ENCODE results near the gene ST8SIA2.

Gene ST8SIA2

DNA sequence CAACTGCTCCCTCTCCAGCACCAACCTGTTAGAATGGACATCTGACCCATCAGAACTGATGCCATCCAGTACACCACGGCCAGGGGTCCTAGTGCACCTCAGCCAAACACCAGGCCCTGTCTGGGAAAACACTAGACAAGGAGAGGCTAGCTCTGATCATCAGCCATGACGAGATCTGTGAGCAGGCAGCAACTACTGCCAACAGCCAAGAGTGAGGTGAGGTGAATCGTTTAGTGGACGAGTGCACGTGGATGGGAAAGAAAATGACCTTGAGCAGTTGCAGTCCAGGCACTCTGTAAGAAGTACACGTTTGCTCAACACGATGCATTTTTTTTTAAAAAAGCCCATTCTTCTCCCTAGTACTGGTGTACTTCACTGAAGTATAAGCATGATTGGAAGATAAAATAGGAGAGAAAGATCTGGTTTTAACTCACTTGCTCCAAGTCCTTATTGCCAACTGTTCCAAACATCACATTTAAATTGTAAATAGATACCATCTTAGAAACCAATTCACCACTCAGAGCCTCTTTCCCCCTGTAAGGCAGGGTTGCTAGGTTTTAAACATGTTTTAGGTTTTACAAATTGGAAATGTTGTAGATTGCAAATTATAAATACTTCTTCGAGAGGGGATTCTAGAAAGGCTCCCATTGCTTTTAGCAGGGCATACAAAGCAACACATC, 5.7 kb downstream of the ST8SIA2 start:
- DNase-seq (ENCODE audit: low spot score): no peak

DNA sequence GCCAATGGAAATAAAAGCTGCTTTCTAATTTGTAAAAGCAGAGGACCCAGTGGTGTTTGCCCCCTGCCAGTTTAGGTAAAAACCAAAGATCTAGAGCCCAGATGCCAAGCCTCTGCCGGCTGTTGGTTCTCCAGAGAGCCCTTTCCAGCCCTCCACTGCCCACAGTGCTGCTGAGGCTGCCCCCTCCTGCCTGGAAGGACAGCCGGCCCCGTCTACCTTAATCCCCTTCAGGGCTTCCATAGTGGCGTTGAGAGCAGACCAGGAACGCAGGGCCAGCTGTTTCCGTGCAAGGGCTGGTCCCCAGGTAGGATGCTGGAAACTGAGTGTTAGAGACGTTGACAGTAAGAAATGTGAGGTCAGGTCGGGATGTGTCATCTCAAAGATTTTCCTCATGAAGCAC, 6.9 kb downstream of the ST8SIA2 start:
- no peak for DNase-seq (ENCODE audit: low spot score)

DNA sequence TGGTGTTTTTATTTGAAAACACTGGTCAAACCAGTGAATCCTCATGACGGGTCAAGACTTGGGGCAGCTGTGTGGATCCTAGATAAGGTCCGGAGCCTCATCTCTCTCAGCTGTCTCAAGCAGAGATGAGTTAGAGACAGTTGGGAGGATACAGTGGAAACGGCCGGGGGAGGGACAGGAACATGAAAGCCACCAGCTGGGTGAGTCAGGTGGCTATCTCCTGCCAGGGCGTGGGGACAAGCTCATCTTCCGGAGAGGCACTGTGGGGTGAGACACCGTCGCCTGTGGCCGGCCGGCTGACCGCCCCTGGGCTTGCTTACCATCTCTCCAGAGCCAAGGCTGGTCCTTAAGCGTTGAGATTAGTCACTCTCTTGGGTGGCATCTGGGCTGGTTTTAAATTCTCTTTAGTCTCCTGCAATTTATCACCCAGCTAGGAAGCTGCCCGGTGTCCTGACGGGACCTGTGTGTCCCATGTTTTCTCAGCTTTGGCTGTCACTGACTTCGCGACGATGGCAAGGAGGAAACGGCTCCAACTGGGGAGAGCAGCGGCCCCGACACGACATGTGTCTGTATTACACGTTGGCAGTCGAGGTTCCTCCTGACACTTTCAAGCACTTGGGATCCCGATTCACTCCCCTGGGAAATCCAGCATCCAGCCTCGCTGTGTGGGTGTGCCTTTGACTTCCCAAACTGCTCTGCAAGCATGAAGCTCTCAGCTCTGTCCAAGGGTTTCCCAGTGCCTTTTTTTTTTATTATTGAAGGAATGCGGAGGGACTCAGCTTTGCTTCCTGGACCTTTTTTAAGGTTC, 7.5 kb downstream of the ST8SIA2 start:
- DNase-seq (ENCODE audit: low spot score): no peak

DNA sequence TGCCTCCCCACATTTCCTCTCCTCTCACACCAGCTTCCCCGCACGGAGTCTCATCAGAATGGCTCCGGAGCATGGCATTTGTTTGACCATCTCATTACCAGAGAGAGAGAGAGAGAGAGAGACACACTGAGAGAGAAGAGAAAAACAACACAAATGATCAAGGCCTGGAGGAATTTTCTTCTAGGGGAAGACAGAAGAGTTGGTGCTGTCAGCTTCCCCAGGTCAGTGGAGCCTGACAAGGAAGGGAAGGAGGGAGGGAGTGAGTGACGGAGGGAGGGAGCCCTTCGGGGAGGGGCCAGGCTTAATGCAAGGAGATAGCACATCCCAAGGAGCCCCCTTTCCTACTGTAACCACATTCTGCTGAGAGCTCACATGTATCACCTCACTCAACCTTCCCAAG, 9.1 kb downstream of the ST8SIA2 start:
- no peak for DNase-seq (ENCODE audit: low spot score)

DNA sequence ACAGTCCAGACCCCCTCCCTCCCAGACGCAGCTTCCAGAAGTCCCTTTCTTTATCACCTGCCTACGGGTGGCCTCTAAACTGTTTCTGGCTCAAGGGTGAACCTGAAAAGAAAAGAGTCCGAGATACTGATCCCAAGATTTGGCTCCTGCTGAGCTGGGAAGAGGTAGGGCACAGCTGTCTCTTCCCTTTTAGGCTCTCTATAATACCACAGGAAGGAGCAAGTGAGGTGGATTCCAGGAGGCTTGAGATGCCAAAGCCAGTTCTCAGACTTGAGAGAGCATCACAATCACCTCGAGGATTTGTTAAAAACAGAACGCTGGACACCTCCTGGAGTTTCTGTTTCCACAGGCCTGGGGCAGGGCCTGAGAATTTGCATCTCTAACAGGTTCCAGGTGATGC, 12.3 kb downstream of the ST8SIA2 start:
- DNase-seq (ENCODE audit: low spot score): no peak

DNA sequence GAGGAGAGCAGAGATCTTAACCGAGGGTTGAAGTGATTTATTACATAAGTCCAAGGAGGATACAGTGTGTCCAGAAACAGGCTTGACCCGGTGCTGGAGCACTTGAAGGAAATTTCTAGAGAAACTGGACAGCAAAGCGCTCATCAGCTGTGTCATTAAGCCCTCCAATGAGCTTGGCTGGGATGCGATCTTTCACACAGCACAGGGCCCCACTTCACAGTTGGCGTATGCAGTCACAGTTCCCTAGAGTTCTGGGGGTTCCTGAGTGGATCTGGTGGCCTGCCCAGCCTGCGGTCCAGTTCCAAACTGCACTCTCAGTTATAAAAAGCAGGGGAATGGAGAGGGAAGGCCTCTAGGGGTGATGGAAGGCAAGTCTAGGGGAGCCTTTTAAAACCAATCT, 13.6 kb downstream of the ST8SIA2 start:
- no peak for DNase-seq (ENCODE audit: low spot score)

DNA sequence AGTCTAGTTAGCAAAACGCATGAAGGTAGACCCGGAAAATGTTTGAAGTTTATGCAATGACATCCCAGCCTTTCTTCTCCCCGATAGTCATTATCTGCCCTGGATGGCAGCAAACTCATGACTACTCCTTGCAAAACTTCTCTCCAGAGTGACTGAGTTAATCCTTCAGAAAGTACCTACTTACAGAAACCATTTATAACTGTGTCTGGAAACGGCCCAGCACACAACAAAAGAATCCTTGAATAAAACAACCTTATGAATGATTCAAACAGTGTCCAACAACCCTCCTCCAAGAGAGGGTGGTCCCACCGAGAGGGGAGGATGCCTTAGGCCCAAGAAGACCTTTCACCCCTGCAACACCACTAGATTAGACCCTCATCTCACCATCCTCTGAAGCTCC, 14.2 kb downstream of the ST8SIA2 start:
- no peak for DNase-seq (ENCODE audit: low spot score)

DNA sequence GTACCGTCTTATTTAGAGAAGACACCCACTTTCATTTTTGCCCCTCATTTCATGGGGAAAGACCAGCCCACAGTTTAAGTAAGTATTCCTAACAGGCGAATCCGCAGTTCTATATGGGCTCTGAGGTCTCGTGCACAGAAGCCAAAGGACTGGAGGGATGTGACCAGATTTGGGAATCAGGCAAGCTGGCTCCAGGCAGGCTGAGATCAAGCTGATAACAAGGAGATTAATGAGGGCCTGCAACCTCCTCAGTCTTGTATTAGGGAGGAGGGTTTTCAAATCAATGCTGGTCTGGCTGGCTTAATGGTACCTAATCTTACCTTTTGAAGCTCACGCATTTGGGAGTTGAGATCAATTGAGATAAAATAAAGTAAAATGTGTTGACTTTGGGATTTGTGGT, 15.3 kb downstream of the ST8SIA2 start:
- DNase-seq (ENCODE audit: low spot score): no peak

DNA sequence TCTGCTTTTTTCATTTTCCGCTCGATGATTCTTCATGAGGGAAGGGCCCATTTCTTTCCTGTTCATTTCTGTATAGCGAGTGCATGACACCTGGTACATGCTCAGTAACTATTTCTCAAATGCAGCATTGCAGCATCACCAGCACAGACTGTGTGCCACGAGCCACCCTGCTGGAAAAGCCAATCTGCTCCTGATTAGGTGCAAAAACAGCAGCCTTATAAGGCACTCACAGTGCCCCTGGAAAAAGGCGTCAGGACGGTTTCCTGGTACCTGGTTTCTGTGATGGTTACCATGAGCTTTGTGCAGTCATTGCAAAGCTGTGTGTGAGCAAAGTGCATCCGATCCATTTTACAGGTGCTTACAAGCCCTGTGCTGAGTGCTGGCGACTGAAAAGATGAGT, 15.8 kb downstream of the ST8SIA2 start:
- DNase-seq (ENCODE audit: low spot score): no peak

DNA sequence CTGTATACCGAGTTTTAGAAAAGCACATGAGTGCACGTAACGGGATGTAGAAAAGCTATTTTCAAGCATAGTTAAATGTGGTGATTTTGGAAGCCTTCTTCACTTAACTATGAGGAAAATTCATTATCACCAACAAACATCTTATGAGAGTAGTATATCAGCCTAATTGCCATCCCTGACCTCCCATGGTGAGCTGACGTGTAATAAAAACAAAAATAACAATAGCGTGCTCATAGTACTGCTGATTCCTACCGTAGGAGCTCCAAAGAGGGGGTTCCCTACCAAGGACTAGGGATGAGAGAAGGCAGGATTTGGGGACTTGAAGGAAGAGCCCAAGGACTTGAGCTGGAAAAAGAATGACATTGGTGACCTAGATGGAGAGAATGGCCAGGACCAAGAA, 16.9 kb downstream of the ST8SIA2 start:
- no peak for DNase-seq (ENCODE audit: low spot score)

DNA sequence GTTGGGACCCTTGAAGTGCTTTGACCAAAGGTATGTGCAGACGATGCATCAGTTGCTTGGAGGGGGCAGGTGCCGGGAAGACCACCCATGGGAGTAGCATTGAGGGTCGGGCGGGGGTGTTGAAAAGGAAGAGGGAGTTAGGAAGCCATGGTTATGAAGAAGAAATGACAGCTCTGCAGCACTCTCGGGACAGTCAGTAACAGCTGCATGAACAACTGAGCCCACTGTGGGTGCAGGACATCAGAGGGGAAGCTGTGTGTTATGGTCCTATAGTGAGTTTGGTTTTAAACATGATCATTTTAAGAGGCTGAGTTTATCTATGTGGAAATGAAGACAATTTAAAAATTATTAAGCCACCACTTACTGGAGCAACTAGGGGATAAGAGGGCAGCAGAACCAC, 17.6 kb downstream of the ST8SIA2 start:
- no peak for DNase-seq (ENCODE audit: low spot score)

DNA sequence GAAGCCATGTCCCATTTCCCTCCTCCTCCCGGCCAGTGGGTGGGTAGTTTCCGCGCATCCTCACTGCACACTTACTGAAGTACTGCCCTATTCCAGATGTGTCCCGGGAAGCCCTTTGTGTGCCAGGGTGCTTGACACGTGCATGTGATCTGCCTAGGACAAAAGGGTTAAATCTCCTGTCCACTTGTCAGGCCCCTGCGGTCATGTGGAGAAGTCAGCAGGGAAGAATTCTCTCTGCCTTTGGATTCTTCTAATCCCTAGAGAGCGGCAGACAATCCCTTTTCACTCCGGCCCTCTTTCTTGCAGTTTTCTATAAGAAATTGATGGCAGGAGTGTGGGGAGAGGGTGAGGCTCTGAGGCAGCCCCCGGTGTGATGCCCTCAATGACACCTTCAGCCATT, 19.8 kb downstream of the ST8SIA2 start:
- no peak for DNase-seq (ENCODE audit: low spot score)

DNA sequence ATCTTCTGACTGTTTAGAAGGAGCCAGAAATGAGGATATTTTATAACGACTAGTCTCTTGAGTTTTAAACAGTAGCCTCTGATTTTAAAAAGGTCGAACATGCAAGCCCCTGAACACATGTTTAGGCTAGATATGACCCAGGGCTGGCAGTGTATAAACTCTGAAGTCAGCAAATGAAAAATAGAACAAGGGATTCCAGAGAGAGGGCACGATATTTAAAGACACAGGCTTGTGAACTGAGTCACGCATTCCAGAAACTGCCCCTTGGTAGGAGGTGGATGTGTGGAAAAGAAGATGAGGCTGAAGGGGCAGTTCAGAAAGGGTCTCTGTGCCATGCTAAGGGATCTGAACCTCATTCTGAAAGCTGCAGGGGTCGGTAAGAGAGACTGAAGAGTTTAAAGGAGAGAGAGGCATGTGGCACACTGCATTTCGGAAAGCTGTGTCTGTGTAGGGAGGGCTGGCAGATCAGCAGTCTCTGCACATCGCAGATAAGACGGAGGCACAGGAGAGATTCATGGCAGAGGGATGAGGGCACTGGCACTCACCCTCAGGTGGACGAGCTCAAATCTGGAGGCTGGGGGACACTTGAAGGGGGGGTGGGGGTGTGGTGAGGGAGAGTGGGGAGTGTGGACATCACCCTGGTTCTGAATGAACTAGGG, 22.1 kb downstream of the ST8SIA2 start:
- DNase-seq (ENCODE audit: low spot score): no peak

DNA sequence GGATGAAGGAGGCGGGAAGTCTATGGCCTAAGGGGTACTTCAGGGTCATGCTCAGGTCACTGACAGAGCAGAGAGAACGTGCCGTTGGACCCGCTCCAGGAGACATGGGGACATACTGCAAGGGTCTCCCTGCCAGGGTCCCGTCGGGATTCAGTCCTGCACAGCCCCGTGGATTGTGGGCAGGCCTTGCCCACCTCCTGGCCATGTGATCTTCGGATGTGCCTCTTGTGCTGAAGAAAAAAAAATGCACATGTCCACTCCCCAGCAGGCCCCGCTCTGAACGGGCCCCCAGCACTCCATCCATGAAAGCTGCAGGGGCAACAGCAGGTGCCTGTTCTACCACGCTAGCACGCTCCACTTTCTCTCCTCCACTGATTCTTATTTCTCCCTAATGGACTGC, 22.9 kb downstream of the ST8SIA2 start:
- no peak for DNase-seq (ENCODE audit: low spot score)

DNA sequence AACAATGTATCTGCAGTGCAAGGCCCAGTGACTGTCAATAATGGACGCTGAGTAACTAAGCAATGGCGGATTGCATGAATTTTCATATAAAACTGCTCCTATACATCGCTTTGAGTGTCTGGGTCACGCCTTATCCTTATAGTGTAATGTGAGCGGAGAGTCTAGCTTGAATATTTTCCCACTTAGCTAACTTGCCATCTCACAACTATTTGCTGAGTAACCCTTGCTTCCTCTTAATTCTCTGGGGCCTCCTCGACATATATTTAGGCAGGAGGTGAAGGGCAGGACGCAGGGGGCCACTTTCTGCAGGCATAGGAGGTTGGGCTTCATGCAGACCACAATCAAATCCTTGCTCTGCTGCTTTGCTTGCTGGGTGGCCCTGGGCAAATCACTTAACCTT, 24.0 kb downstream of the ST8SIA2 start:
- no peak for DNase-seq (ENCODE audit: low spot score)

DNA sequence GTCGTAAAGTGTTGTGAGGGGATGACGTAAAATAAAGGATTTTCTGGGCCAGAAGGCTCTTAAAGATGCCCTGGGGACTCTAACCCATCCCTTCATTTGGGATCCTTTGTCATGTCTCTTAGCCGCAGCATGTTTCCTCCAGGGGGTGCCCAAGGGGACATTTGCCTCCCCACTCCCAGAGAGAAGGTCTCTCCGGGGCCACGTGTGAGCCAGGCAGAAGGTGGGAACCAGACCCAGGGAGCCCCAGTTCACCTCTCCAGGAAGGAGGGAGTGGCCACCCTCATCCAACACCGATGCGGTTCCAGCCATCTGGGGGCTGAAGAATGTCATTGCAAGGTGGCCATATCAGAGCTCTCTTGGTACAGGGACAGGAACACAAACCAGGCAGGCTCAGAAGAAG, 25.2 kb downstream of the ST8SIA2 start:
- DNase-seq (ENCODE audit: low spot score): no peak

DNA sequence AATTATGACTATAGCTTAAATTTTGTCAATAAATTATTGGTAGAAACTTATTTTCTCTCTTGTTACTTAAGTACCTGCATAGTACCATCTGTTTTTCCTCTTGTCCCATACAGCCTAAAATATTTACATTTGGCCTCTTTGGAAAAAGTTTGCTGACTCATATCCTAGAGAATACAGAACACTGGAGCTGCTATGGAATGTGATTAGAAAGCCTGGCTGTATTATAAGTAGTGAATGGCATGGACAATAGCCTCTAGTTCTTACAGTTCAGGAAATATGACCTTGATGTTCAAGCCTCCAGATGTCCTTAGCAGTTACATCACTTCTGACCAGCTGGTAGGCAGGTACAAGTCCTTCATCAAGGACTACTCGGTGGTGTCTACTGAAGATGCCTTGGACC, 28.3 kb downstream of the ST8SIA2 start:
- no peak for DNase-seq (ENCODE audit: low spot score)

DNA sequence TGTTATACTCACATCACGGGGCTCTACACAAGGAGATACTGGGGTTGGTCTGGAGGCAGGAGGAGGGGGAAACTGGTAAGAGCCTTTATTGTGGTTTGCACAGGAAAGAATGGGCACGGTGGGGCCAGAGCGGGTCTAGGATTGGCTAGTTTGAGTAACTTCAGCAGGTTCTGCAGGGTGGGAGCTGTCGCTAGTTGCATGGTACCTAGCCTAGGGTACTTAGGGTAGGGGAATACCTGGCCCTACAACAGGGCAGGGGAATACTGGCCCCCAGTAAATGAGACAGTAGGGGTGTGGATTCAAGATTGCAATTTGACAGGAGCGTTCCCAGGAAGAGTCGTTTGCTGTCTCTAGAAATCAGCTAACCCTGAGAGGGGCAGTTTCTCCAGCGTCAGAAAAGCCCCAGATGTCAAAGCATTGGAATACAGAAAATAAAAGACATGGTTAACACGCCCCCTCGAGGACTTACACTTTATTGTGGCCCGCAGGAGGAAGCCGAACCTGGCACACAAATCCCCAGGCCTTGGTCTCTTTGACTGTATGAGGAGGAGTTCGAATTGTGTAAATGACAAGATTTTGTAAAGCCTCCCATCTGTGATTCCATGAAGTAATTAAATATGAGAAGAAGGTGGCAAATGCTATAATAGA, 32.0 kb downstream of the ST8SIA2 start:
- DNase-seq (ENCODE audit: low spot score): no peak

DNA sequence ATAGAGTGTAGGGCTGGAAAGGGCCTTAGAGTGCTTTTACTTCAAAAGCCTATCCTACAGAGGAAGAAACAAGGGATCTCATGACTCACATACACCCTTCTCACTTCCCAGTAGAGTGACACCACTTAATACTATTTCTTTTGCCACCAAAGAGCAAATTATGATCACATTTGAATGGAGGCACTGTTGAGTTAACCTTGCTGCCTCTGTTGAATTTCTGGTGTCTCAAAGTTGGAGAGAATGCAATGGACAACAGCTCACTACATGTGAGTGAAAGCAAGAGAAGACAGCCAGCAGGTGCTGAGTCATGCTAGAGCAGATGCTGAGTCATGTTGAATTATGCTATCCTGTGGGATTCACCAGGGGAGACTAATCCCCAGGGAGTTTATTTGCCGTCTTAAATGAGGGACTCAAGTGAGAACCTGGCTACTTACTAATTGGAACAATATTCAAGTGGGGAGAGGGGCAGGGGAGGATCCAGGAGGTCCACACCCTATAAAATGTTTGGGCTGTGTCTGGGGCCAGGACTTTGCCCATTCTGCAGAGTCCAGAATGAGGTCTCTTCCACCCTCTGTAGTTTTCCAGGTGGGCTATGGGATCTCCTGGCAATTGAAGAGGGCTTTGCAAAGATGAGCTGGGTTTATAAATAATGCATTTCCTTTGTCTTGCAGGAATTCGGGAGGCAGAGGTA, 35.8 kb downstream of the ST8SIA2 start:
- peak; percentile 9 for DNase-seq (ENCODE audit: low spot score)

DNA sequence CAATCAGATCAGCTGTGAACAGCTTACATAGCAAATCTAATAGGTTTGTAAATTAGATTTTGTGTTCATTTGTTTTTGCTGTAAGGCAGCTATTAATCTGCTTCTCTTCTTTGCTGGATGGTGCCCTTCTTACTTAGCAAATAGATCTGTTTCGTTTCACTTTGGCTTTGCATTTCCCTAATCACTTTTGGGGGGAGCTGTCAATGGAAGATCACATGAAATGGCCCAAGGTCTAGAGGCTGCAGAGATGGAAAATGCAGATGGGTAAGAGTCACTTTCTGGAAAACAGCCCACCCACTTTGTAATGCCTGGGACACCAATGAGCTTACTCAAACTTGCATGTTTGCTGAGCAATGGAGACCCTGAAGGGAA, 36.4 kb downstream of the ST8SIA2 start:
- no peak for DNase-seq (ENCODE audit: low spot score)

DNA sequence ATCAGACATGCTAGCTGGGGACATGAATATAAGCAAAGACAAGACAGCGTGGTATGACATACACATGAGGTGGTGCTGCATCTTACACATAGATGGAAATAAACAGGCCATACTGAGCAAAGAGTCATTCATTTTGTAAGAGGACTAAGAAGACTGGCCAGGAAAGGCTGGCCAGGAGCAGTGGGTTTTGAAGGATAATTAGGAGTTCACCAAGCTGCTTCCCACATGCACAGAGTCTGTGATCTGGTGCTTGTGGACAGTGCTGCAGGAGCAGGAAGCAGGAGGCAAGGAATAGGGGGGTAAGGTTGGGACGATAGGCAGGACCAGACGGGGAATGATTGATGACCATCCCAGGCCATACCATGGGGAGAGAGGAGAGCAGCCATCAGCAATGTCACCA, 41.5 kb downstream of the ST8SIA2 start:
- no peak for DNase-seq (ENCODE audit: low spot score)

DNA sequence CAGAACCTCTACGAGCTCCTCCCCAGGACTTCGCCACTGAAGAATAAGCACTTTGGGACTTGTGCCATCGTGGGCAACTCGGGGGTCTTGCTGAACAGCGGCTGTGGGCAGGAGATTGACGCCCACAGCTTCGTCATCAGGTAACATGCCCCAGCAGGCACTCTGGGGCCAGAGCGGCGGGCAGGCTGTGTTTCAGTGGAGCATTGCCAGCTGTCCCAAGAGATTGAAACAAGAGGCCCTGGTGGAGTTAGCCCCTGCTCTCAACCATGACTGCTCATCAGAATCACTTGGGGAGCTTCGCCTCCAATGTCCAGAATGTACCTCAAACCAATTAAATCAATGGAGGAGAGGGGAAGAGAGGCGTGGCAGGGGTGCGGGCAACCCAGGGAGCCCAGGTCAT, 44.8 kb downstream of the ST8SIA2 start:
- DNase-seq (ENCODE audit: low spot score): no peak
